Measurements from ENCODE around the gene PPM1E.

Gene PPM1E

DNA sequence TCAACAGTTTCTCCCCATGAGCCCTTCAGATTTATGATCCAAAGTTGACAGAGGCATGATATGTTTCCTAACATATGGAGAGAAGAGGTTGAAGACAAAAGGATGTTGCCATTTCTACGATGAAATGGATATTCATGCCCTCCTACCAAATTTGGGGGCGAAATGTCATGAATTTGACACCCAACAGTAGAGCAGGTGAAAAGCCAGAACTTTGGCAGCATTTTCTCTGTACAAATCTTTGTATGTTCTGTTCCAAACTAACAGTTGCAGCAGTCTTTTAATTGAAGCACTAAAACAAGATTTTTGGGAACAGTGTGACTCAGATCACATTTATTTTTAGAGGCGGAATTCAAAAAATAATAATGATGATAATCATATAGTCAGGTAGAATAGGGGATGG, 220.9 kb downstream of the PPM1E start:
- Histone ChIP-seq H3K9ac (ENCODE audit: insufficient read length) (no peak overlapping the region), H3K4me3 (no peak overlapping the region), H3K9me3 (ENCODE audit: low read depth, low read length) (no peaks in the 10 kb centered on the region), H3K36me3 (ENCODE audit: insufficient read depth, low read length) (no peaks in the 10 kb centered on the region), H3K27ac (no peak overlapping the region)
- no peak for DNase-seq (ENCODE audit: low read depth, low spot score)
- TF ChIP-seq FOXP2 (optimal IDR thresholded peaks at IDR 0.05; ENCODE audit: control extremely low read depth, extremely low read length, insufficient read depth) = no peak
- TF ChIP-seq EZH2 (IDR thresholded peaks at IDR 0.05) = no peak

DNA sequence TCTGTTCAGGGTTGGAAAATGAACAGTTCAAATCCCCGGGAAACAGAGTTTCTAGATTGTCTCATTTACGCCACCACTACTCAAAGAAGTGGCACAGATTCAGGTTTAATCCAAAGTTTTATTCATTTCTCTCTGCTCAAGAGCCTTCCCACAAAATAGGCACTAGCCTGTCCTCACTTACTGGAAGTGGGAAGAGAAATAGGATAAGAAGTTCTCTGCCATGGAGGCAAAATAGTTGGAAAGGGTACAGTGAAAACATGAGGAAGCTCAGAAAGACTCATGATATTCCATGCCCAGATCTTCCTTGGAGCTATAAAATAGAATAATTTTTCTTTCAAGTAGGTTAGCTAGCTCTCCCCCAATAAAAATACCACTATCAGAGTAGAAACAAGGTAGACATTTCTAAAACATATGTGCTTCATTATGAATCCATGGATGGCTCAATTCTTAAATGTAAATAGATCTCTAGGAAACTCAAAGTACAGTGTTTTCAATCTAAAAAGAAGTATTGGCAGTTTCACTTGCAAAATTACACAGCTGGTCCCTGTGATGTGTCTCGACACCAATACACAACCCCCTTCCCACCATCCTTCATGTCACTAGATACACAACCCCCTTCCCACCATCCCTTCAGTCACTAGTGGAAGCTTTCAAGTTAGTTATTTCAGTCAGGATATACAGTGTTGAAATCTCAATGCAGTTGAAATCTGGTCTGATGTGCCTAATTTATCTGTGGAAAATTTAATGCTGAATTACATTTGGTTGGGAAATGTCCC, 225.2 kb downstream of the PPM1E start:
- Histone ChIP-seq H3K9me3 (ENCODE audit: low read depth, low read length) (no peaks in the 10 kb centered on the region), H3K27ac (no peak overlapping the region), H3K36me3 (ENCODE audit: insufficient read depth, low read length) (no peaks in the 10 kb centered on the region), H3K9ac (ENCODE audit: insufficient read length) (no peak overlapping the region), H3K4me3 (no peak overlapping the region)
- no peak for DNase-seq (ENCODE audit: low read depth, low spot score)
- TF ChIP-seq POLR2AphosphoS5 (IDR thresholded peaks at IDR 0.05; ENCODE audit: borderline replicate concordance, low read depth, low read length) (no peak), FOXP2 (optimal IDR thresholded peaks at IDR 0.05; ENCODE audit: control extremely low read depth, extremely low read length, insufficient read depth) (no peak), EZH2 (IDR thresholded peaks at IDR 0.05) (no peak)

- H3K4me3 ChIP-seq = no peak overlapping the region
- H3K36me3 ChIP-seq (ENCODE audit: insufficient read depth, low read length) = no peaks in the 10 kb centered on the region
- TF ChIP-seq EZH2 (IDR thresholded peaks at IDR 0.05) = no peak
- no peak for TF ChIP-seq FOXP2 (optimal IDR thresholded peaks at IDR 0.05; ENCODE audit: control extremely low read depth, extremely low read length, insufficient read depth)
- TF ChIP-seq POLR2AphosphoS5 (IDR thresholded peaks at IDR 0.05; ENCODE audit: borderline replicate concordance, low read depth, low read length) = no peak
- no peak overlapping the region for H3K27ac ChIP-seq
- H3K9me3 ChIP-seq (ENCODE audit: low read depth, low read length) = no peaks in the 10 kb centered on the region
- DNase-seq (ENCODE audit: low read depth, low spot score) = no peak
- H3K9ac ChIP-seq (ENCODE audit: insufficient read length) = no peak overlapping the region
Measured at GRCh38 chr17:58982626-58983025, 227.0 kb downstream of the PPM1E start.

DNA sequence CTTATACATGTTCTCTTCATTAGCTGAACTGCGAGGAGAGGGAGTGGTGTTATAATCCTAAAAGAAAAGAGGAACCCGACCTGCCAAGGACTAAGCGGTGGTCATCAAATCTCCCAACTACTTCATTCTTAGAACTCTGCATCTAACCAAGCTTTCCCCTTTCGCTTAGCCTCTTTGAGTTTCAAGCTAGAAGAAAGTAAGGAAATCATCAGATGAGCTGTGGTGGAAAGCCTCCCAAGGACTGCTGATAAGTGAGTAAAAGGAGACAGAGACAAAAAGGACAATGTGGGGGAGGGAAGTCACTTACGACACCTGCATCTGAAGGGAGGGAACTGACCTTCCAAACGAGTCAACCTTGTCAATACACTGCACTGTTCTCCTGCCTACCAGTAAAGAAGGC, 229.7 kb downstream of the PPM1E start:
- DNase-seq (ENCODE audit: low read depth, low spot score) = no peak
- H3K36me3 ChIP-seq (ENCODE audit: insufficient read depth, low read length) = no peaks in the 10 kb centered on the region
- H3K4me3 ChIP-seq = no peak overlapping the region
- no peak for TF ChIP-seq EZH2 (IDR thresholded peaks at IDR 0.05)
- no peak for TF ChIP-seq FOXP2 (optimal IDR thresholded peaks at IDR 0.05; ENCODE audit: control extremely low read depth, extremely low read length, insufficient read depth)
- TF ChIP-seq POLR2AphosphoS5 (IDR thresholded peaks at IDR 0.05; ENCODE audit: borderline replicate concordance, low read depth, low read length) = no peak
- no peaks in the 10 kb centered on the region for H3K9me3 ChIP-seq (ENCODE audit: low read depth, low read length)
- H3K27ac ChIP-seq = no peak overlapping the region
- H3K9ac ChIP-seq (ENCODE audit: insufficient read length) = no peak overlapping the region

DNA sequence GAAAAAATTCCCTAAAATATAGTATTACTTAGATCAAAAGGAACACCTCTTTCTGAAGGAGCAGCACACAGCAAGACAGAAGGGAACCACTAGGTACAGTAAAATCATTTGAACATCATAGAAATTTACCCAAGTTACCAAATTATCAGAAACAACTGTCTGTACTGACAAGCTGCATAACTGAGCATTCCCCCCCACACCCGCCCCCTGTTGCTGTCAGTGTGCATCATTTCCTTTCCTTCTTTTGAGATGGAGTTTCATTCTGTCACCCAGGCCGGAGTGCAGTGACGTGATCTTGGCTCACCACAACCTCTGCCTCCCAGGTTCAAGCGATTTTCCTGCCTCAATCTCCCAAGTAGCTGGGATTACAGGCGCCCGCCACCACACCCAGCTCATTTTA, 230.3 kb downstream of the PPM1E start:
- H3K36me3 ChIP-seq (ENCODE audit: insufficient read depth, low read length) = no peaks in the 10 kb centered on the region
- H3K4me3 ChIP-seq = no peak overlapping the region
- H3K9me3 ChIP-seq (ENCODE audit: low read depth, low read length) = no peaks in the 10 kb centered on the region
- no peak overlapping the region for H3K27ac ChIP-seq
- TF ChIP-seq FOXP2 (optimal IDR thresholded peaks at IDR 0.05; ENCODE audit: control extremely low read depth, extremely low read length, insufficient read depth) (no peak), EZH2 (IDR thresholded peaks at IDR 0.05) (no peak), POLR2AphosphoS5 (IDR thresholded peaks at IDR 0.05; ENCODE audit: borderline replicate concordance, low read depth, low read length) (no peak)
- no peak for DNase-seq (ENCODE audit: low read depth, low spot score)
- H3K9ac ChIP-seq (ENCODE audit: insufficient read length) = no peak overlapping the region

DNA sequence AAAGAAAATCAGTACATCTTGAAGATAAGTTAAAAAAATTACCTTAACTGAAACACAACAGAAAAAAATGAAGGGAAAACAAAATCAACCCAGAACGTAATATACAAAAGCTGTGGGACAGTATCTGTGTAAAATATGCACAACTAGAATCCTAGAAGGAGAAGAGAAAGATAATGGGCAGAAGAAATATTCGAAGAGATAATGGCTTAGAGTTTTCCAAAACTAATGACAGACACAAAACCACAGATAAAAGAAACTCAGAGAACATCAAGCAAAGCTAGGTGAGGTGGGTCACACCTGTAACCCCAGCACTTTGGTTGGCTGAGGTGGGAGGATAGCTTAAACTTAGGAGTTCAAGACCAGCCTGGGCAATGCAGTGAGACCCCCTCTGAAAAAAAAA, 234.0 kb downstream of the PPM1E start:
- Histone ChIP-seq H3K27ac (no peak overlapping the region), H3K9ac (ENCODE audit: insufficient read length) (no peak overlapping the region), H3K36me3 (ENCODE audit: insufficient read depth, low read length) (peaks cover 3% of the 10 kb centered on the region; the same call in 1 of the 2 replicates), H3K4me3 (no peak overlapping the region), H3K9me3 (ENCODE audit: low read depth, low read length) (no peaks in the 10 kb centered on the region)
- no peak for DNase-seq (ENCODE audit: low read depth, low spot score)
- no peak for TF ChIP-seq POLR2AphosphoS5 (IDR thresholded peaks at IDR 0.05; ENCODE audit: borderline replicate concordance, low read depth, low read length)
- no peak for TF ChIP-seq EZH2 (IDR thresholded peaks at IDR 0.05)
- no peak for TF ChIP-seq FOXP2 (optimal IDR thresholded peaks at IDR 0.05; ENCODE audit: control extremely low read depth, extremely low read length, insufficient read depth)

- H3K4me3 ChIP-seq = no peak overlapping the region
- no peak overlapping the region for H3K9ac ChIP-seq (ENCODE audit: insufficient read length)
- peaks cover 3% of the 10 kb centered on the region; the same call in 1 of the 2 replicates for H3K36me3 ChIP-seq (ENCODE audit: insufficient read depth, low read length)
- H3K9me3 ChIP-seq (ENCODE audit: low read depth, low read length) = no peaks in the 10 kb centered on the region
- DNase-seq (ENCODE audit: low read depth, low spot score) = no peak
- no peak overlapping the region for H3K27ac ChIP-seq
- TF ChIP-seq POLR2AphosphoS5 (IDR thresholded peaks at IDR 0.05; ENCODE audit: borderline replicate concordance, low read depth, low read length) = no peak
- no peak for TF ChIP-seq EZH2 (IDR thresholded peaks at IDR 0.05)
- TF ChIP-seq FOXP2 (optimal IDR thresholded peaks at IDR 0.05; ENCODE audit: control extremely low read depth, extremely low read length, insufficient read depth) = no peak
Measured at GRCh38 chr17:58991718-58992331, 236.2 kb downstream of the PPM1E start.

DNA sequence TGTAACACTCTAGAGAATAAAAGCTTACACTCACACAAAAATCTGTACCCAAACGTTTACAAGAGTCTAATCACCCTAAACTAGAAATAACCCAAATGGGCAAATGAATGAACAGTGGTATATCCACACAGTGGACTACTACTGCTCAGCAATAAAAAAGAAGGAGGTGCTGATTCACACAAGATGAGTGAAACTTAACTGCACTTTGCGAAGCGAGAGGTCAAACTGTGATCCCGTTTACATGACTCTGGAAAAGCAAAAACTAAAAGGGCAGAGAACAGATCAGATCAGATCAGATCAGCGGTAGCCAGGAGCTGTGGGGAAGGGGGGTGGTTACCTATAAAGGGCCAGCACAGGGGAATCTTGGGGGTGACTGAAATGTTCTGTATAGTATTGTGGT, 237.7 kb downstream of the PPM1E start:
- no peaks in the 10 kb centered on the region for H3K9me3 ChIP-seq (ENCODE audit: low read depth, low read length)
- H3K36me3 ChIP-seq (ENCODE audit: insufficient read depth, low read length) = peaks cover 5% of the 10 kb centered on the region
- H3K4me3 ChIP-seq = no peak overlapping the region
- TF ChIP-seq FOXP2 (optimal IDR thresholded peaks at IDR 0.05; ENCODE audit: control extremely low read depth, extremely low read length, insufficient read depth) (no peak), POLR2AphosphoS5 (IDR thresholded peaks at IDR 0.05; ENCODE audit: borderline replicate concordance, low read depth, low read length) (no peak), EZH2 (IDR thresholded peaks at IDR 0.05) (no peak)
- H3K27ac ChIP-seq = peak overlapping the region; percentile 14; the same call in 1 of the 2 replicates
- H3K9ac ChIP-seq (ENCODE audit: insufficient read length) = no peak overlapping the region
- DNase-seq (ENCODE audit: low read depth, low spot score) = no peak
